GM12874 (cell line): Measurements from ENCODE around the gene NR2F2.

Experiments
- CTCF ChIP-seq: IDR thresholded peaks from 2 replicates; pipeline ENCODE4 v1.5.1; 2011; ENCODE audit warnings: low read depth, mild to moderate bottlenecking, control low read depth, low read length, moderate library complexity; ENCODE audit not compliant: insufficient read depth

NR2F2 gene

GRCh38 chr15:96307856-96308394 lies 22.6 kb upstream of the NR2F2 start:
- no peak for TF ChIP-seq CTCF

- no peak for TF ChIP-seq CTCF
Measured at GRCh38 chr15:96309143-96309660, 21.3 kb upstream of the NR2F2 start.

GRCh38 chr15:96311256-96311955 lies 19.1 kb upstream of the NR2F2 start:
- TF ChIP-seq CTCF, result no peak

GRCh38 chr15:96311956-96312294 lies 18.6 kb upstream of the NR2F2 start:
- TF ChIP-seq CTCF, result no peak

GRCh38 chr15:96312641-96313335 lies 17.7 kb upstream of the NR2F2 start:
- no peak for TF ChIP-seq CTCF

- no peak for TF ChIP-seq CTCF
Measured at GRCh38 chr15:96314518-96314917, 16.0 kb upstream of the NR2F2 start.

GRCh38 chr15:96314963-96315362 lies 15.5 kb upstream of the NR2F2 start:
- TF ChIP-seq CTCF, result no peak
